GM23338 (cell line): ENCODE measurements around the gene UNC93A. TPM values are rescaled to one million over a fixed set of nuclear protein-coding genes. Genes with fewer than 3 reads are reported as not detected.

ENCODE experiments used
- ATAC-seq: fragments of 200-7000 bp; cut with Tn5 transposase; 3 replicates; pipeline ENCODE4 v1.9.1; 2020
- DNase-seq: peaks from one replicate; pipeline ENCODE4 v3.0.0-alpha.2; 2015; ENCODE audit warnings: low spot score
- H2AFZ ChIP-seq: fragments of 200-600 bp; sonication (generic); 2 replicates; pipeline ENCODE4 v1.8.0; 2016; ENCODE audit warnings: antibody characterized with exemption, mild to moderate bottlenecking, moderate library complexity
- H3F3A ChIP-seq: fragments of 200-600 bp; sonication (generic); replicated peaks from 2 replicates; pipeline ENCODE4 v1.8.0; 2017; ENCODE audit warnings: antibody characterized with exemption, mixed run types, low read depth
- H3K27ac ChIP-seq: fragments of 200-600 bp; sonication (generic); 2 replicates; pipeline ENCODE4 v1.6.1; 2016; ENCODE audit warnings: low read depth
- H3K27me3 ChIP-seq: fragments of 200-600 bp; sonication (generic); 2 replicates; pipeline ENCODE4 v1.8.0; 2016; ENCODE audit warnings: mild to moderate bottlenecking, mixed run types, moderate library complexity; ENCODE audit not compliant: insufficient read depth
- H3K36me3 ChIP-seq: fragments of 200-600 bp; sonication (generic); 2 replicates; pipeline ENCODE4 v1.8.0; 2016; ENCODE audit warnings: mild to moderate bottlenecking; ENCODE audit not compliant: insufficient read depth
- H3K4me1 ChIP-seq: fragments of 200-600 bp; sonication (generic); 2 replicates; pipeline ENCODE4 v1.8.0; 2016; ENCODE audit warnings: mild to moderate bottlenecking, moderate library complexity; ENCODE audit not compliant: insufficient read depth
- H3K4me2 ChIP-seq: fragments of 200-600 bp; sonication (generic); 2 replicates; pipeline ENCODE4 v1.7.1; 2017; ENCODE audit warnings: mixed run types
- H3K4me3 ChIP-seq: fragments of 200-600 bp; sonication (generic); 2 replicates; pipeline ENCODE4 v1.6.1; 2016; ENCODE audit warnings: mixed run types
- H3K79me2 ChIP-seq: fragments of 200-600 bp; sonication (generic); replicated peaks from 2 replicates; pipeline ENCODE4 v1.8.0; 2017; ENCODE audit warnings: mild to moderate bottlenecking; ENCODE audit not compliant: insufficient read depth
- H3K9me2 ChIP-seq: fragments of 200-600 bp; sonication (generic); 2 replicates; pipeline ENCODE4 v1.8.0; 2017; ENCODE audit not compliant: insufficient read depth
- H4K20me1 ChIP-seq: fragments of 200-600 bp; sonication (generic); replicated peaks from 2 replicates; pipeline ENCODE4 v1.8.0; 2017; ENCODE audit warnings: mild to moderate bottlenecking; ENCODE audit not compliant: insufficient read depth
- H3K27ac Mint-ChIP-seq: 2 replicates; pipeline ENCODE4 v1.8.0; 2020; ENCODE audit warnings: inconsistent platforms, mild to moderate bottlenecking, moderate library complexity, mixed read lengths
- H3K27me3 Mint-ChIP-seq: 3 replicates; pipeline ENCODE4 v1.8.0; 2022; ENCODE audit warnings: low read depth, mild to moderate bottlenecking, moderate library complexity, mixed read lengths, inconsistent platforms; ENCODE audit not compliant: insufficient read depth, poor library complexity
- H3K36me3 Mint-ChIP-seq: 3 replicates; pipeline ENCODE4 v1.8.0; 2021; ENCODE audit warnings: low read depth, mild to moderate bottlenecking, inconsistent platforms, moderate library complexity, mixed read lengths
- H3K4me1 Mint-ChIP-seq: 3 replicates; pipeline ENCODE4 v1.8.0; 2020; ENCODE audit warnings: mild to moderate bottlenecking, inconsistent platforms, mixed read lengths
- H3K4me3 Mint-ChIP-seq: 3 replicates; pipeline ENCODE4 v1.8.0; 2021; ENCODE audit warnings: moderate library complexity, mild to moderate bottlenecking, inconsistent platforms, mixed read lengths
- H3K9me3 Mint-ChIP-seq: 3 replicates; pipeline ENCODE4 v1.8.0; 2020; ENCODE audit warnings: moderate library complexity, mild to moderate bottlenecking, inconsistent platforms, mixed read lengths
- CREB1 ChIP-seq: fragments of 250-450 bp; sonication (Bioruptor Pico); IDR thresholded peaks from 2 replicates; pipeline ENCODE4 v1.5.0; 2020; ENCODE audit warnings: low read depth, mild to moderate bottlenecking, moderate library complexity
- EZH2 ChIP-seq: fragments of 200-600 bp; sonication (generic); IDR thresholded peaks from one replicate; pipeline ENCODE4 v1.8.0; 2017; ENCODE audit warnings: antibody characterized with exemption, mild to moderate bottlenecking, low read depth; ENCODE audit not compliant: unreplicated experiment
- EZH2phosphoT487 ChIP-seq: fragments of 200-600 bp; sonication (generic); IDR thresholded peaks from one replicate; pipeline ENCODE4 v1.8.1; 2018; ENCODE audit warnings: antibody characterized with exemption; ENCODE audit not compliant: unreplicated experiment
- NANOG ChIP-seq: IDR thresholded peaks from 2 replicates; pipeline ENCODE4 v1.6.1; 2016; ENCODE audit warnings: antibody characterized with exemption, borderline replicate concordance
- POLR2AphosphoS5 ChIP-seq: IDR thresholded peaks from 2 replicates; pipeline ENCODE4 v1.6.1; 2016; ENCODE audit warnings: antibody characterized with exemption, low read depth
- REST ChIP-seq: IDR thresholded peaks from one replicate; pipeline ENCODE4 v1.6.1; 2018; ENCODE audit warnings: antibody characterized with exemption; ENCODE audit not compliant: unreplicated experiment
- STAT1 ChIP-seq: IDR thresholded peaks from one replicate; pipeline ENCODE4 v1.6.1; 2016; ENCODE audit warnings: antibody characterized with exemption; ENCODE audit not compliant: unreplicated experiment
- ZNF114 ChIP-seq: fragments of 250-450 bp; sonication (Bioruptor Pico); IDR thresholded peaks from 2 replicates; pipeline ENCODE4 v1.5.0; 2020; ENCODE audit warnings: mild to moderate bottlenecking, moderate library complexity
- ZNF462 ChIP-seq: fragments of 250-450 bp; sonication (Bioruptor Pico); IDR thresholded peaks from 2 replicates; pipeline ENCODE4 v1.5.0; 2020; ENCODE audit warnings: mild to moderate bottlenecking, moderate library complexity
- polyA plus RNA-seq: library from polyadenylated mRNA; unstranded; fragments of >200 nt; fragmentation: Nextera tagmentation; extraction: Ambion mirVana; gene quantifications from 2 replicates; pipeline ENCODE4 v1.2.1, GENCODE V29; 2016
- total RNA-seq: library from RNA; depleted of rRNA; stranded (reverse); fragments of >200 nt; shearing (Covaris generic); gene quantifications from 2 replicates; pipeline ENCODE4 v1.2.3, GENCODE V29; 2014

Gene UNC93A
- total and polyA plus RNA-seq, 2 experiments from 2014 or later, result 0.18 to 0.28 TPM

- Histone ChIP-seq H3K4me1 (peaks cover 11% of the 10 kb centered on the region; the same call in 1 of the 2 replicates), H3K79me2 (no peaks in the 10 kb centered on the region), H3K27me3 (peaks cover 32% of the 10 kb centered on the region), H3F3A (peaks cover 3% of the 10 kb centered on the region; the same call in 1 of the 2 replicates), H3K4me2 (no peak overlapping the region), H3K27ac (no peak overlapping the region), H3K36me3 (peaks cover under 1% of the 10 kb centered on the region; the same call in 1 of the 2 replicates), H2AFZ (no peak overlapping the region), H3K9me2 (no peaks in the 10 kb centered on the region), H4K20me1 (no peaks in the 10 kb centered on the region), H3K4me3 (no peak overlapping the region)
- DNase-seq (no peak), ATAC-seq (no peak)
- no peak for TF ChIP-seq POLR2AphosphoS5
- Mint-ChIP-seq H3K9me3 (peaks cover 6% of the 10 kb centered on the region; the same call in 2 of the 3 replicates), H3K27ac (no peak overlapping the region), H3K36me3 (peaks cover under 1% of the 10 kb centered on the region; the same call in 2 of the 3 replicates), H3K4me1 (peaks cover 13% of the 10 kb centered on the region), H3K4me3 (no peak overlapping the region), H3K27me3 (peaks cover 26% of the 10 kb centered on the region)
These were observed 56.1 kb downstream of the UNC93A start for GRCh38 chr6:167347226-167347625.

GRCh38 chr6:167349631-167350274, 58.6 kb downstream of the UNC93A start:
- DNase-seq, result no peak
- Mint-ChIP-seq H3K4me1 (peaks cover 13% of the 10 kb centered on the region), H3K4me3 (peak overlapping the region; percentile 63), H3K9me3 (peaks cover 21% of the 10 kb centered on the region; the same call in 2 of the 3 replicates), H3K27me3 (peaks cover 28% of the 10 kb centered on the region), H3K27ac (no peak overlapping the region), H3K36me3 (peaks cover 9% of the 10 kb centered on the region; the same call in 2 of the 3 replicates)
- Histone ChIP-seq H3K36me3 (peaks cover 3% of the 10 kb centered on the region; the same call in 1 of the 2 replicates), H3F3A (peaks cover 5% of the 10 kb centered on the region; the same call in 1 of the 2 replicates), H3K27me3 (peaks cover 33% of the 10 kb centered on the region), H2AFZ (no peak overlapping the region), H3K4me2 (peak overlapping the region; percentile 79), H4K20me1 (no peaks in the 10 kb centered on the region), H3K4me3 (peak overlapping the region; percentile 64), H3K4me1 (peaks cover 11% of the 10 kb centered on the region; the same call in 1 of the 2 replicates), H3K9me2 (no peaks in the 10 kb centered on the region), H3K27ac (no peak overlapping the region), H3K79me2 (no peaks in the 10 kb centered on the region)
- no peak for ATAC-seq
- TF ChIP-seq NANOG (no peak), STAT1 (no peak), EZH2phosphoT487 (no peak), ZNF114 (CRISPR knock-in tag) (no peak), REST (no peak), CREB1 (CRISPR knock-in tag) (no peak), EZH2 (no peak), ZNF462 (CRISPR knock-in tag) (no peak), POLR2AphosphoS5 (no peak)
